KOPT-K1 (cell line): Measurements from ENCODE around the gene METTL5.
"Not testable (repeated sequence)": the region's sequence is repeated elsewhere in the genome, so short reads cannot be mapped to it uniquely, and the experiment has no call there.

Source experiments
- H3K27ac ChIP-seq: fragments of 200-600 bp; sonication (generic); 2 replicates; pipeline ENCODE4 v1.5.1; 2016; ENCODE audit warnings: antibody characterized with exemption, mild to moderate bottlenecking, low read depth, low read length; ENCODE audit not compliant: poor library complexity, severe bottlenecking
- H3K36me3 ChIP-seq: fragments of 200-600 bp; sonication (generic); 2 replicates; pipeline ENCODE4 v1.5.1; 2017; ENCODE audit warnings: antibody characterized with exemption, mild to moderate bottlenecking, low read length, moderate library complexity; ENCODE audit not compliant: insufficient read depth
- H3K9me3 ChIP-seq: fragments of 200-600 bp; sonication (generic); 2 replicates; pipeline ENCODE4 v1.5.1; 2017; ENCODE audit warnings: antibody characterized with exemption, low read length, mild to moderate bottlenecking; ENCODE audit not compliant: insufficient read depth, poor library complexity, severe bottlenecking

Gene METTL5

GRCh38 chr2:169817369-169817768 is 7.3 kb downstream of the METTL5 start:
- not testable (repeated sequence) for H3K27ac ChIP-seq, H3K9me3 ChIP-seq
- H3K36me3 ChIP-seq: peaks cover 98% of the 10 kb centered on the region

GRCh38 chr2:169816961-169817360 is 7.7 kb downstream of the METTL5 start:
- H3K36me3 ChIP-seq: peaks cover 99% of the 10 kb centered on the region
- not testable (repeated sequence) for H3K27ac ChIP-seq, H3K9me3 ChIP-seq

GRCh38 chr2:169815849-169816248 is 8.9 kb downstream of the METTL5 start:
- peaks cover 9% of the 10 kb centered on the region for H3K9me3 ChIP-seq
- peaks cover 99% of the 10 kb centered on the region for H3K36me3 ChIP-seq
- no peak overlapping the region for H3K27ac ChIP-seq

GRCh38 chr2:169808221-169808620 is 16.5 kb downstream of the METTL5 start:
- no peak overlapping the region for H3K27ac ChIP-seq
- H3K36me3 ChIP-seq: peaks cover 99% of the 10 kb centered on the region
- no peaks in the 10 kb centered on the region for H3K9me3 ChIP-seq

DNA sequence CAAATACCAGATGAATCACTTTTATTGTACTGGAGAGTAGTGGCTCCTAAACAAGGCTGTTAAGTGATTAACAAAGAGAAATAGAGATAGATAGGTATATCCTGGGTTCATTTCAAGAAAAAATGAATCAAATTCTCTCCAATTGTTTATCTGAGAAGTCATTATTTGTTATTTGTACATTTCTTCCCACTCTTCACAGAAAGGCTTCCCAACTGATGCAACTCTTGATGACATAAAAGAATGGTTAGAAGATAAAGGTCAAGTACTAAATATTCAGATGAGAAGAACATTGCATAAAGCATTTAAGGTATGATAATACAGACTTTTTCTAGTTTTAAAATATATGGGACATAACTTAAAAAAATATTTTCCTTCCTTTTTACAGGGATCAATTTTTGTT is 18.1 kb downstream of the METTL5 start:
- Histone ChIP-seq H3K27ac (no peak overlapping the region), H3K36me3 (peaks cover 99% of the 10 kb centered on the region), H3K9me3 (no peaks in the 10 kb centered on the region)

DNA sequence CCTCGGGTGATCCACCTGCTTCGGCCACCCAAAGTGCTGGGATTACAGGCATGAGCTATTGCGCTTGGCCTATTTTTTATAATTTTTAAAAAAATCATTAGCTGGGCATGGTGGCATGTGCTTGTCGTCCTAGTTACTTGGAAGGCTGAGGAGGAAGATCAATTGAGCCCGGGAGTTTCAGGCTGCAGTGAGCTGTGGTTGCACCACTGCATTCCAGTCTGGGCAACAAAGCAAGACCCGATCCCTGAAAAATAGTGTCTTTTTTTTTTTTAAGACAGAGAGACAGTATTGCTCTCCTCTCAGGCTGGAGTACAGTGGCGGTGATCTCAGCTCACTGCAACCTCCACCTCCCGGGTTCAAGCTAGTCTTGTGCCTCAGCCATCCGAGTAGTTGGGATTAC is 21.2 kb downstream of the METTL5 start:
- no peak overlapping the region for H3K27ac ChIP-seq
- H3K36me3 ChIP-seq: peaks cover 81% of the 10 kb centered on the region
- no peaks in the 10 kb centered on the region for H3K9me3 ChIP-seq

DNA sequence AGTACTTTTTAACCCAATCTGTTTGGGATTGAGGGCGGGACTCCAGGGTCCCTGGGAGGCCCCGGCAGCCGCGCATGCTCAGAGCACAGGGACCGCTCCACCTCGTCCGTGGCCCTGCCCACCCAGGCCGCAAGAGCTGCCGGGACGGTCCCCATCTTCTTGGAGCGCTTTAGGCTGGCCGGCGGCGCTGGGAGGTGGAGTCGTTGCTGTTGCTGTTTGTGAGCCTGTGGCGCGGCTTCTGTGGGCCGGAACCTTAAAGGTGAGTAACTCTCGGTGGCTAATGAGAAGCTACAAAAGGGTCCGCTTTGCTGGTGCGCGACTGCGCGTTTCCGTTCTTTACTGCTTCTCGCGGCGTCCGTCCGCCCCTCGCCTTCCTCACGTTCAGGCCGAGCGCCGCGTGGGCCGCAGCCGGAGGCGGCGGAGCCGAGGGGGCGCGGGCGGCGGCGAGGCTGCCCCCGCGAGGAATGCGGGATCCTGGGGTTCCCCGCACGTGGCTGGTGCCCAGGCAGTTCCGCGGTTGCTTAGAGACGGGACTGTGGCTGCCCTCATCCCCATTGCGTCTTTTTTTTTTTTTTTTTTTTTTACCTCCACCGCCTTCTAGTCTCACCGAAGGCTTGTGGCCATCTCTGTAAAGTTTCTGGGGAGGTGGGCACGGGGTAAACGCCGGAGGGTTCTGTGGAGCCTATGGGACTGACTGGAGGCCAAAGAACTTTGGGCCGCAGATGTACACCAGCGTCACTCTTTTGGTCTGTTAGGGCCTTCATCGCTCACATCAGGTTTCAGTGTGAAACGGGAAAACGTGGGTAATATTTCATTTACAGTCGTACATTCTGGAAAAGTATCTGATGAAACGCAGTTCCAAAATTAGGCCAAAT is 25.8 kb downstream of the METTL5 start, which contains the start of gene SSB:
SSB (plus strand) TSS at position 154 of the 875 bp plus-strand sequence. CDS start 2,090 bp downstream, outside the sequence.
- Histone ChIP-seq H3K9me3 (no peaks in the 10 kb centered on the region), H3K27ac (peak within 1 kb of the TSS; percentile 79), H3K36me3 (peaks cover 36% of the 10 kb centered on the region)

DNA sequence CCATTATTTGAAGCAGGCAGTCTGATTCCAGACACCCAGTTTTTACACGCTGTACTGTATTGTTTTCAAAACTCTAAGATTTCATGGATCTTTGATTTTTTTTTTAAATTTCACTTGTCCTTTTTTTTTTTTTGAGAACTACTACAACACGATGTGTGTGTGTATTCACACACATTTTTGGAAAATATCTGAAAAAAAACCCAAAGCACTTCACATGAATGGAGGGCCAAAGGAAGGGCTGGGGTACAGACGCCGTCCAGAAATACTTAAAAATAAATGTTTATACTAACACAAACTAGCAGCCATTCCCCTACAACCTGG is 26.3 kb downstream of the METTL5 start:
- peak overlapping the region; percentile 79 for H3K27ac ChIP-seq
- peaks cover 30% of the 10 kb centered on the region for H3K36me3 ChIP-seq

DNA sequence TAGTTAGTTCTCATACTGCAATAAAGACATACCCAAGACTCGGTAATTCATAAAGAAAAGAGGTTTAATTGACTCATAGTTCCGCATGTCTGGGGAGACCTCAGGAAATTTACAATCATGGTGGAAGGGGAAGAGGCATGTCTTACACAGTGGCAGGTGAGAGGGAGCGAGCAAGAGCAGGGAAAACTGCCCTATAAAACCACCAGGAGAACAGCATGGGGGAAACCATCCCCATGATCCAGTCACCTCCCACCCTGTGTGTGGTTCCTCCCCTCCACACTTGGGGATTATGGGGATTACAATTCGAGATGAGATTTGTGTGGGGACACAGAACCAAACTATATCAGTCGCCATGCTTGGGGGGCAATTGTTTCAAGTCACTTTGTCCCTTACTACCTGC is 27.1 kb downstream of the METTL5 start:
- Histone ChIP-seq H3K9me3 (no peaks in the 10 kb centered on the region), H3K36me3 (peaks cover 22% of the 10 kb centered on the region), H3K27ac (no peak overlapping the region)

More for the DNA sequence above, 26.3 kb downstream of the METTL5 start:
- H3K9me3 ChIP-seq: no peaks in the 10 kb centered on the region

- H3K9me3 ChIP-seq: no peaks in the 10 kb centered on the region
- H3K36me3 ChIP-seq: peaks cover 11% of the 10 kb centered on the region
- no peak overlapping the region for H3K27ac ChIP-seq
Measured at GRCh38 chr2:169796441-169796840, 28.3 kb downstream of the METTL5 start.

GRCh38 chr2:169795181-169795580 is 29.5 kb downstream of the METTL5 start:
- Histone ChIP-seq H3K9me3 (no peaks in the 10 kb centered on the region), H3K27ac (no peak overlapping the region), H3K36me3 (no peaks in the 10 kb centered on the region)

GRCh38 chr2:169790581-169790980 is 34.1 kb downstream of the METTL5 start:
- Histone ChIP-seq H3K9me3 (no peaks in the 10 kb centered on the region), H3K27ac (no peak overlapping the region), H3K36me3 (no peaks in the 10 kb centered on the region)

DNA sequence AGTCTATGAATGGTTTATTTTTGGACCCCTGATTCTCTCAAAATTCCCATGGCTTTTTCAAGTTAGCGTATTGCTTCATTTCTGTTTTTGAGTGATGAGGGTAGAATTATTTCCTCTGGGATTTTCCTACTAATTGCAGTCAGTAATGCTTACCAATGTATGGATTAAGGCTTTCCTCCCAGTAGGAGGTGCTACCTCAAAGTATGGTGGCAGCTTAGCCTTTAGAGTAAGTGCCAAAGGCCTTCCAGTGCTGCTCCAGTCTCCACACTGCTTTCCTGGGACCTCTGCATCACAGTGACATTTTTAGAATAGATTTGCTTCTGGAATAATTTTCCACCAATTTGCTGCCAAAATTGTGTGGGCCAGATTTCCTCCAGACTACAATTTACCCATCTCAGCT is 42.2 kb downstream of the METTL5 start:
- Histone ChIP-seq H3K36me3 (no peaks in the 10 kb centered on the region), H3K27ac (no peak overlapping the region), H3K9me3 (no peaks in the 10 kb centered on the region)

- Histone ChIP-seq H3K36me3 (no peaks in the 10 kb centered on the region), H3K9me3 (no peaks in the 10 kb centered on the region), H3K27ac (no peak overlapping the region)
Measured at GRCh38 chr2:169781249-169782013, 43.3 kb downstream of the METTL5 start.

DNA sequence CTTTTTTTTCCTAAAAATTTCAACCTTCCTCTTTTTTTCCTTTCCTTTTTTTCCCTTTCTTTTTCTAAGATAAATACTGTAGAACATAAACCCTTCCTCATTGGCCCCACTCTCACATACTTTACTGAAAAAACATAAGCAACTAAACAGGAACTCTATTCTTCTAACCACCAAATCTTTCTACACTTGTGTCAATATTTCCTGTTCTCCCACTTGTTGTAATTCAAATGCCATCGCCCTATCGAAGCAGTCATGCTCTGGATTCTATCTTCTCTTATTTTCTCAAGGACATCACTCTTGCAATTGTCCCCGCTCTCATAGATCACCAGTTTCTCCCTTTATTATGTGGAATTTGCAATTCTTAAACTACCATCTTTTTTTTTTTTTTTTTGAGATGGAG is 46.3 kb downstream of the METTL5 start:
- no peak overlapping the region for H3K27ac ChIP-seq
- H3K36me3 ChIP-seq: no peaks in the 10 kb centered on the region
- H3K9me3 ChIP-seq: no peaks in the 10 kb centered on the region
